HG02571 (cell line): Measurements from ENCODE around the gene EBF4.

Source experiments
- ATAC-seq: cut with Tn5 transposase; IDR thresholded peaks from one replicate; pipeline ENCODE4 v1.9.1; 2021; ENCODE audit warnings: mild to moderate bottlenecking, moderate library complexity; ENCODE audit not compliant: unreplicated experiment

Gene EBF4, protein sequence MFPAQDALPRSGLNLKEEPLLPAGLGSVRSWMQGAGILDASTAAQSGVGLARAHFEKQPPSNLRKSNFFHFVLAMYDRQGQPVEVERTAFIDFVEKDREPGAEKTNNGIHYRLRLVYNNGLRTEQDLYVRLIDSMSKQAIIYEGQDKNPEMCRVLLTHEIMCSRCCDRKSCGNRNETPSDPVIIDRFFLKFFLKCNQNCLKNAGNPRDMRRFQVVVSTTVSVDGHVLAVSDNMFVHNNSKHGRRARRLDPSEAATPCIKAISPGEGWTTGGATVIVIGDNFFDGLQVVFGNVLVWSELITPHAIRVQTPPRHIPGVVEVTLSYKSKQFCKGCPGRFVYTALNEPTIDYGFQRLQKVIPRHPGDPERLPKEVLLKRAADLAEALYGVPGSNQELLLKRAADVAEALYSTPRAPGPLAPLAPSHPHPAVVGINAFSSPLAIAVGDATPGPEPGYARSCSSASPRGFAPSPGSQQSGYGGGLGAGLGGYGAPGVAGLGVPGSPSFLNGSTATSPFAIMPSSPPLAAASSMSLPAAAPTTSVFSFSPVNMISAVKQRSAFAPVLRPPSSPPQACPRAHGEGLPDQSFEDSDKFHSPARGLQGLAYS

DNA sequence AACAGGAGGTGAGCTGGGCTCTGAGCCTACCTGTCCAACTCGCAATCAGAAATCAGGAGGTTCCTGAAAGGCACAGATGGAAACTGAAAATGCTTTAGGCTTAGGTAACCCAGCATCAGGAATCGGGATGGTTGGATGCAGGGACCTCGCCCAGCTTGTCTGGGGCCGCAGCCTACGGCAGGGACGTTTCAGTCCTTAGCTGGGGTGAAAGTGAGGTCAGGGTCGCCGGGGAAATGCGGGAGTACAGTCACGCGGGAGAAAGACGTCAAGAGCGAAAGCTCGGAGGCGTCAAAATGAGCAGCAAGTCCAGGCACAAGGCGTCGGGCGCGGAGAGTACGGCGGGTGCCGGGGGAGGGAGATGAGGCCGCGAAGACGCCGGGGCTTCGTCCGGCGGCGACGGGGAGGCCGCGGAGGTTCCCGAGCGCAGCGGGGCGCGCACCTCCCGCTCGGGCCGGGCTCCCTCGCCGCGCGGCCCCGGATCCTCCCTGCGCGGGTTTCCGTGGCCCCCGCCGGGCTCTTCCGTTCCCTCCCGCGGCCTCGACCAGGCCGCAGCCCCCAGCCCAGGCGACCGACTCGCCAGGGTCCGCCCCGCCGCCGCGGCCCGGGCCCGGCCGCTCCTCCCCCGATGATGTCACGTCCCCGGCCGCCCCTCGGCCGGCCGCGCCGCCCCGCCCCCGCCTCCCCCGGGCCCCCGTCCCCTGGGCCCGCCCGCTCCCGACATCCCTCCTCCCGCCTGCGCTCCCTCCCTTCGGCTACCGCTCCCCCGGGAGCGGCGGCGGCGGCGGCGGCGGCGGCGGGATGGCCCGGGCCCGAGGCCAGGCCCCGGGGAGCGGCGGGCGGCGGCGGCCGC, at the start of gene EBF4:
Gene EBF4, plus strand, starts transcription at position 745 of the 850 bp plus-strand sequence. CDS start 866 bp downstream, outside the sequence.
- no peak for ATAC-seq

DNA sequence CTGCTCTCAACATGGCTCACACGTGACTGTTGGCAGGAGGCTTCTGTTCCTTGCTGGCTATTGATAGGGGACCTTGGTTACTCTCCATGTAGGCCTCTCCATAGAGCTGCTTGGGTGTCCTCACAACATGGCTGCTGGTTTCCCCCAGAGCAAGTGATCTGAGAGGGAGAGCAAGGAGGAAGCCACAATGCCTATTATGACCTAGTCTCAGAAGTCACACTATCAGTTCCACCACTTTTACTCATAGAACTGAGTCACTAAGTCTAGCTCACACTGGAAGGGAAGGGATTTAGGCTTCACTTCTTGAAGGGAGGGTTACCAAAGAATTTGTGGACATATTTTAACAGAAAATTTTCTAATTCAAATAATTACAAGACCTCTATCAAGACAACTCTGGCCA, 48.9 kb upstream of the EBF4 start:
- no peak for ATAC-seq

DNA sequence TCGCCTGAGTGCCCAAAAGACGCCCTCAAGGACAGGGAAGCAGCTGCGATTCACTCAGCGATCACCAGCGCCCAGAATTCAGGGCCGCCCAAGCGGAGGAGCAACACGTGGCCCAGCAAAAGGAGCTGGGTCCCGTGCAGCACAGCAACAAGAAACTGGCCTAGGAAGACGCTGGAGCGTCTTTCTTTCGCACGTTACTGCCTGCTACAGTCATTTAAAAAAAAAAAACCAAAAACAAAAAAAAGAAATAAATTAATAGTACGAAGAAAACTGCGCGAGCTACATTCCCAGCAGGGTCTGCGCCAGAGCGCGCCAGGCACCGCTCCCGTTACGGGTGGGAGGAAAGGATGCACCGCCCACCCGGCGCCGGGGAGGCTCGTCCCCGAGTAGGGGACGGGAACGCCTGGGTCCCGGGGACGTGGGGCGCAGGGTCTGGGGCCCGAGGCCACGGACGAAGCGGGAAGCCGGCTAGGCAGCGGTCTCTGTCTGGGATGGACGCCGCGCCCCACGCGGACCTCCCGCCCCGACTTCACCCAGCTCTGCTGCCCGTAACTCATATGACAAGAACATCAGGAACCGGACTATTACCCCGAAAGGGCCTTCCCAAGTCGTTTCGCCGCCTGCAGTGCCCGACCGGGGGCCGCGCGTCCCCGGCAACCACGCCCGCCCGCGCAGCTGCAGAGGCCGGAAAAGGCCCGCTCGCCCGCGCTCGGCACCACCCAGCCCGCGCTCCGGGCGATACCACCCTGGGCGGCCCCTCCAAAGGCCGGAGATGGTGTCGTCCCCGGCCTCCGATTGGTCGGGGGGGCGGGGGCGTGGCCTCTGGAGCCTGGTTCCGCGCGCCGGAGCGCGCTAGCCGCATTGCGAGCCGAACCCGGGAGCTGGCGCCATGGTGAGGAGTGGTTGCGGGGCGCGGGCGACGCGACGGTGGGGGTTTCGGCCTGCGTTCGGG, 40.5 kb upstream of the EBF4 start, which contains the start of gene NOP56:
Gene NOP56, plus strand, starts transcription at position 861 of the 952 bp plus-strand sequence. Its CDS starts 29 bp downstream, at position 890.
- peak; percentile 85 for ATAC-seq

- ATAC-seq: peak; percentile 38
Measured at GRCh38 chr20:2652724-2653555, 39.6 kb upstream of the EBF4 start.

DNA sequence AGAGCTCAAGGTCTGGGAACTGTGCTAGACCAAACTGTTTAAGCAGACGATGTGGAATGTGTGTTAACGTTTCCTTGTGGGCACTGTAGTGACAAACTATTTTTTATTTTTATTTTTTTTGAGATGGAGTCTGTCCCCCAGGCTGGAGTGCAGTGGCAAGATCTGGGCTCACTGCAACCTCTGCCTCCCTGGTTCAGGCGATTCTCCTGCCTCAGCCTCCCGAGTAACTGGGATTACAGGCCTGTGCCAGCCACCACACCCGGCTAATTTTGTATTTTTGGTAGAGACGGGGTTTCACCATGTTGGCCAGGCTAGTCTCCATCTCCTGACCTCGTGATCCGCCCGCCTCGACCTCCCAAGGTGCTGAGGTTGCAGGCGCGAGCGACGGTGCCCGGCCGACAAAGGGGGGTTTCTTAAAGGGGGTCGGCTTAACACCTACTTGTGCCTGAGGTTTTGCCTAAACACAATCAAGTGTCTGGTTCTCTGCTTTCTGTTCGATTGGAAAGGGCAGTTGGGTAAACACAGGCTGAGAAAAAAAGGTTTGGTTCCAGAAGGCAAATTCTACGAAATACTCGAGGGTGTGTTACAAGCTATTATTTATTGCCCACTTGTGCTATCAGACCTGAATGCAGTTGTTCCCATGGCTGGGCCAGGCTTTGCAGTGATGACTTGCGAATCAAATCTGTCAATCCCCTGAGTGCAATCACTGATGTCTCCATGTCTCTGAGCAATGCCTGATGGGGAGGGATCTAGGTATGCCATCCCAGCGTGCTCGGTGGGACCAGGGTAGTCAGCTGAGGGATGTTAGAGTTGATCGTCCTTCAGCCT, 38.8 kb upstream of the EBF4 start:
- ATAC-seq: no peak

DNA sequence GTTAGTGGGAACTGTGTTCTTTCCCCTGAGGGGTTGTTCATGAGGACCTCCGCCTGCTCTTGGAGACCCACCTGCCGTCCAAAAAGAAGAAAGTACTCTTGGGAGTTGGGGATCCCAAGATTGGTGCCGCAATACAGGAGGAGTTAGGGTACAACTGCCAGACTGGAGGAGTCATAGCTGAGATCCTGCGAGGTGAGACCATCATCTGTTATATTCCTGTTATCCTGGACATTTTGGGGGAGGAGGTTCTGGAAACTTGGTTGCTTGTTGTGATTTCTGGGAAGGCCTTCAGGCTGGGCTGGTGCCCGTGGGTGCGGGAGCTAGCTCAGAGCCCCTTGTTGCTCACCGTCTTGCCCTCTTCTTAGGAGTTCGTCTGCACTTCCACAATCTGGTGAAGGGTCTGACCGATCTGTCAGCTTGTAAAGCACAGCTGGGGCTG, 38.2 kb upstream of the EBF4 start:
- ATAC-seq: no peak

GRCh38 chr20:2654831-2655230, 37.7 kb upstream of the EBF4 start:
- no peak for ATAC-seq

GRCh38 chr20:2655331-2656116, 37.1 kb upstream of the EBF4 start:
- ATAC-seq: no peak

- ATAC-seq: no peak
Measured at GRCh38 chr20:2656471-2657117, 36.0 kb upstream of the EBF4 start.

GRCh38 chr20:2657241-2657640, 35.3 kb upstream of the EBF4 start:
- ATAC-seq: no peak

DNA sequence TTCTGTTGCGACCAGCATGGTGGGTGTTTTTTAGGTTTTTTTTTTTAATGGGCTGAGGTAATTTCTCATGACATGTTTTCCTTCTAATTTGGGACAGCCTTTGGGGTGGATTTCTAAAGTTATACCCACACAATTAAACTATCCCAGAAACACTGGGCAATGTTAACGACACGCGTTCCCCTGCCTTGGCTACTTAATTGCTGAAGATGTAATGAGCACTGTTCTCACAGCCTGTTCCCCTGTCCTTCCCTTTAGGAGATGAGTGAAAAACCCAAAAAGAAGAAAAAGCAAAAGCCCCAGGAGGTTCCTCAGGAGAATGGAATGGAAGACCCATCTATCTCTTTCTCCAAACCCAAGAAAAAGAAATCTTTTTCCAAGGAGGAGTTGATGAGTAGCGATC, 34.9 kb upstream of the EBF4 start:
- no peak for ATAC-seq

GRCh38 chr20:2658414-2659354, 33.9 kb upstream of the EBF4 start:
- ATAC-seq: no peak

DNA sequence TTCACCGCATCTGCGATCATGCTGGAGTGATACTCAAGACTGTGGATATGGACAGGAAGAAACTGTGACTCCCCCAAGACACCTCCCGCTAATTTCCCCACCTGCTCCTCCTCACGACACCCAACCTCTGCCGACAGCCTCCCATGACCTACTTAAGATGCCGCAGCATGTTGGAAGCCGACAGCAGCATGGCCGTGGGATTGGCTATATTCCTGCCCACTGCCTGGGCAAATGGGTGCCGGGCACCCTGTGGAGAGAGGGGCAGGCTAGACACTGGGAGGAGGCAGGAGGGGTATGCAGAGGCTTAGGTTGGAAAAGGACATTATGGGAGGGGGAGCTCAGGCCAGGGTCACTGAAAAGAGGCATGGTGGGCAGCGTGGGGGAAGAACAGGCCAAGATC, 33.0 kb upstream of the EBF4 start:
- ATAC-seq: no peak

DNA sequence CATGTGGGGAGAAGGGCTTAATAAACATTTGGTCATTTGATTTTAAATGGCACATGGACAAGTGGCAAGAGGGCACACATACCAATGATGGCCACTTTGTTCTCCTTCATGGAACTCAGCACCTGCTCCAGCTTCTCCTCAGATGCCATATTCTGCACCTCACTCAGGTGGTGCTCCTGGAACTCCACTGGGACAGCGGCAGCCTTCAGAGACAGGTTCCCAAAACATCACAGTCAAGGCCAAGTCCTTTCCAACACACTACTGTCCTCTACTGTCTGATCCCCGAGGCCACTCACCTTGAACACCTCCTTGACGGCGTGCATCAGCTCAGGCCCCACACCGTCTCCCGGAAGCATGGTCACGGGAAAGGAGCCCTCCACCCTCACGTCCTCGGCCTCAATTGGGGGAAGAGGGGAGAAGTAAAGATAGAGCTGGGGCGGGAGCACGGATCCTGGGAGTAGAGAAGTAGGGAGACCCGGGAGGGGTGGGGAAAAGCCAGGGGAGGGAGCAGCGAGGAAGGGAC, 29.2 kb upstream of the EBF4 start:
- no peak for ATAC-seq

GRCh38 chr20:2663887-2664719, 28.5 kb upstream of the EBF4 start, which contains the start of gene IDH3B:
TSS of gene IDH3B (minus strand) at chr20:2664216. CDS start at chr20:2664188, 28 bp downstream.
- peak; percentile 85 for ATAC-seq
